NT2/D1 (cell line): Measurements from ENCODE around the gene DUSP16.

Experiments
- SUZ12 ChIP-seq: IDR thresholded peaks from 2 replicates; pipeline ENCODE4 v1.6.1; 2011; ENCODE audit not compliant: insufficient read length, insufficient read depth; ENCODE audit errors: extremely low read depth
- YY1 ChIP-seq: IDR thresholded peaks from 2 replicates; pipeline ENCODE4 v1.6.1; 2011; ENCODE audit not compliant: insufficient read length, insufficient read depth
- ZNF274 ChIP-seq: IDR thresholded peaks from 2 replicates; pipeline ENCODE4 v1.6.1; 2011; ENCODE audit warnings: mild to moderate bottlenecking, low read depth, low read length

- TF ChIP-seq YY1, result no peak
- no peak for TF ChIP-seq SUZ12
- TF ChIP-seq ZNF274, result no peak
Observed at GRCh38 chr12:12564911-12565310, 2.2 kb upstream of the DUSP16 start.
